ENCODE data around the gene KCNQ1. TPM values are rescaled to one million over a fixed set of nuclear protein-coding genes. Genes with fewer than 3 reads are reported as not detected.

Gene KCNQ1
- total RNA-seq, 2 experiments from 2014 or later = 4.3 to 9.2 TPM

DNA sequence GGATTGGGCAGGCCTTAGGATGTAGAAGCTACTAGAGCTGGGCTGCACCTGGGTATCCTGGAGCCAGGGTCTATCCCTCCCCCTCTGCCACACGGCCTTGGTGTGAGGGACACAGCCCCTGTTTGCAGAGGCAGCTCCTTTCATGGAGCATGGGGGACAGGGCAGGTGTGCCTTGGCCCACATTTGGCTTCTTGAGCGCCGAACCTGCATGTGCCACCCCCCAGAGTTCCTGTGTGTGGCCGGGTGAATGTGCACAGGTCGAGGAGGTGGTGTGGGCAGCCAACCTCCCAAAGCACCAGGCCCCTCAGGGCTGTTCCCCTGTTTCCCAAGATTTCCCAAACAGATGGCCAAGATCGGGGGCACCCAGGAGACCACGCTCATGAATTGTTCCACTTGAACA is 262.9 kb downstream of the KCNQ1 start:
- CTCF ChIA-PET = no interaction called here
- Mint-ChIP-seq H3K9me3 (ENCODE audit: low read depth) (no peaks in the 10 kb centered on the region), H3K36me3 (no peaks in the 10 kb centered on the region), H3K4me3 (no peak overlapping the region), H3K27ac (no peak overlapping the region), H3K4me1 (no peaks in the 10 kb centered on the region), H3K27me3 (peaks cover 4% of the 10 kb centered on the region)
- DNase-seq = no peak
- no peak for ATAC-seq

DNA sequence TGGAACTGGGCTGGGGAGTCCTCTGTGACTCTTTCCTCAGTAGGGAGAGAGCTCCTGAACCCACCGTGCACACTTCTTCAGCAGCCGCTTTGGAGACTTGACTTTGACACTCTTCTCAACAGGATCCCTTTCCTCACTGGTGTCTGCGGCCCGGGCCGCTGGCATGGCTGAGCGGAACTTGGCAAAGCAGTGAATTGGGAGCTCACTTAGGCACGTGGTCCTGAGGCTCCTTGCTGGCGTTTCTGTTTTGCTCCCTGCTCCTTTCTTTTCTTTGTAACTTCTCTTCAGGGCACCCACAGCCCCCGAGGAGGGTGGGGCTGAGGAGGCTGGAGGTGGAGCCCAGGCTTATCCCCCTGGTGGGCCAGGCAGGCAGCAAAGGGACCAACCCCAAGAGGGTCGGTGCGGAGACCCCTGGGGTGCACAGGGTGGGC is 263.4 kb downstream of the KCNQ1 start:
- CTCF ChIA-PET = no interaction called here
- Mint-ChIP-seq H3K36me3 (no peaks in the 10 kb centered on the region), H3K27me3 (peaks cover 4% of the 10 kb centered on the region), H3K4me3 (no peak overlapping the region), H3K9me3 (ENCODE audit: low read depth) (no peaks in the 10 kb centered on the region), H3K27ac (no peak overlapping the region), H3K4me1 (no peaks in the 10 kb centered on the region)
- ATAC-seq (no peak), DNase-seq (no peak)

DNA sequence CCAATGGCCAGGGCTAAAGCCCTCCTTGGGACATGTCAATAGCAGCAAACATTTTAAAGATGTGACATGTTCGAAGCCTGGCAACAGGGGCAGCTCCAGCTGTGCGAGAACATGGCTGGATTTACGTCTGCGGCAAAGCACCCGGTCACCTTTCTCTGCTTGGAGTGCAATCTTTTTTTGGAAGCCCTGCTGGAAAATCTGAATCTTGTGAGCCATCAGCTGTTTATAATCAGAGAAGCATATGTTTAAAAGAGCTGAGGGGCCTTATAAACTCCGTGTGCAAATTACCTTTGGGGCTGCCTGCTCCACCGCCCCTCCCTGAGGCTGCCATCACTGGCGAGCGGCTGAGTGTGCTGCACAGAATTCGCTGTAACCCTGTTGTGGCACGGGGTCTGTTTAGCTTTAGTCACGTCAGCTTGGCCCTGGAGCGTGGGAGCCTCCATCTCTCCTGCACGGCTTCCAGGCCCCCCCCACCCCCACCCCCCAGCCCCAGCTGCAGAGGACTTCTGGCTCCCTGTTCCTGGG is 264.0 kb downstream of the KCNQ1 start:
- H3K27ac Mint-ChIP-seq = no peak overlapping the region
- DNase-seq = no peak
- ATAC-seq = no peak
- CTCF ChIA-PET = no interaction called here
- H3K4me3 Mint-ChIP-seq = no peak overlapping the region
- H3K4me1 Mint-ChIP-seq = no peaks in the 10 kb centered on the region
- peaks cover 4% of the 10 kb centered on the region for H3K27me3 Mint-ChIP-seq
- no peaks in the 10 kb centered on the region for H3K36me3 Mint-ChIP-seq
- H3K9me3 Mint-ChIP-seq (ENCODE audit: low read depth) = no peaks in the 10 kb centered on the region

DNA sequence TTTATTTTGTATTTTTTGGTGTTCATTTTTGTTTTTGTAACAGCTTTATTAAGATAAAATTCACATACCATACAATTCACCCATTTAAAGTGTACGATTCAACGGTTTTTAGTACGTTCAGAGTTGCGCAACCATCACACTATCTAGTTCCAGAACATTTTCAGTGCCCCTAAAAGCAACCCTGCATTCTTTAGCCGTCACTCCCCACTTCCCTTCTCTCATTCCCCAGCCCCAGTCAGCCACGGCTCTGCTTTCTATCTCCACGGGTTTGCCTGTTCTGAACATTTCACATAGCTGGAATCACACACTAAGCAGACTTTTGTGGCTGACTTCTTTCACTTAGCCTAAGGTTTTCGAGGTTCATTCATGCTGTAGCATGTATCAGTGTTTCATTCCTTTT is 264.6 kb downstream of the KCNQ1 start:
- Mint-ChIP-seq H3K4me1 (no peaks in the 10 kb centered on the region), H3K27me3 (peaks cover 4% of the 10 kb centered on the region), H3K36me3 (no peaks in the 10 kb centered on the region), H3K9me3 (ENCODE audit: low read depth) (no peaks in the 10 kb centered on the region), H3K4me3 (no peak overlapping the region), H3K27ac (no peak overlapping the region)
- CTCF ChIA-PET = no interaction called here
- no peak for ATAC-seq
- DNase-seq = no peak

DNA sequence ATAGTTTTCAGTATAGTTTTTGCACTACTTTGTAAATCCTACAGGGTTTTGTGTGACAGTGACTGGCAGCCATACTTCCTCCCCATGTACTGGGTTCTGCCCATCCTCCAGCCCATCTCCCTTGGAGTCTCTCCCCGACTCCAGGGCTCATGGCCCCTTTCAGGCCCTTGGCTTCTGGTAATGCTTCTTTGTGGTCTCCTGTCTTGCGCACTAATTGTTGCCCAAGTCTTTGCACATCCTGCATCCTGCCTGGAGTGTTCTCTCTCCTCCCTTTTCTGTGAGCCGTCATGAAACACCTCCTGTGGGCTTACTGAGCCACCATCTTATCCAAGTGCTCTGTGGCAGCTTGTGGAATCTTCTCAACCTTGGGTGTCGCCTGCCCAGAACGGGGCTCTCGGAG is 266.4 kb downstream of the KCNQ1 start:
- no peak overlapping the region for H3K4me3 Mint-ChIP-seq
- no peak for DNase-seq
- H3K36me3 Mint-ChIP-seq = no peaks in the 10 kb centered on the region
- peaks cover 4% of the 10 kb centered on the region for H3K27me3 Mint-ChIP-seq
- H3K27ac Mint-ChIP-seq = no peak overlapping the region
- no peaks in the 10 kb centered on the region for H3K9me3 Mint-ChIP-seq (ENCODE audit: low read depth)
- no peak for ATAC-seq
- CTCF ChIA-PET = no interaction called here
- no peaks in the 10 kb centered on the region for H3K4me1 Mint-ChIP-seq

DNA sequence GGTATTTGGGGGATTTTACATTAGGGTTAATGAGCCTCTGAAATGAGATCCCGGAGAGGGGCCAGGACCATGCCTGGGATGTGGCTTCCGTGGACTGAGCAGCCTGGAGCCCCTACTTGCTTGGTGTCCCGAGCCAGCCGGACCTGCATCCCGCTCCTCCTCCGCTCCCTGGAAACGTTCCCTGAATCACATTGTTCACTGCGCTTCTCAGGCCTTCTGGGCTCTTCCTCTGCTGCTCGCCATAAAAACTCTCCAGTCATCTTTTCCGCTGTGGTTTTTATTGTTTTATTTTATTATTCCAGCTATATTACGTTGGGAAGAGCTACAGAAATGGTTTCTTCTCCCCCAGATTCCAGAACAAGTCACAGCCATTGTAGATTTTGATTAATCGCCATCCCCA is 268.3 kb downstream of the KCNQ1 start:
- ATAC-seq (no peak), DNase-seq (no peak)
- H3K36me3 Mint-ChIP-seq = no peaks in the 10 kb centered on the region
- peaks cover 4% of the 10 kb centered on the region for H3K27me3 Mint-ChIP-seq
- H3K9me3 Mint-ChIP-seq (ENCODE audit: low read depth) = no peaks in the 10 kb centered on the region
- no peak overlapping the region for H3K27ac Mint-ChIP-seq
- no peak overlapping the region for H3K4me3 Mint-ChIP-seq
- no peaks in the 10 kb centered on the region for H3K4me1 Mint-ChIP-seq
- CTCF ChIA-PET = no interaction called here

DNA sequence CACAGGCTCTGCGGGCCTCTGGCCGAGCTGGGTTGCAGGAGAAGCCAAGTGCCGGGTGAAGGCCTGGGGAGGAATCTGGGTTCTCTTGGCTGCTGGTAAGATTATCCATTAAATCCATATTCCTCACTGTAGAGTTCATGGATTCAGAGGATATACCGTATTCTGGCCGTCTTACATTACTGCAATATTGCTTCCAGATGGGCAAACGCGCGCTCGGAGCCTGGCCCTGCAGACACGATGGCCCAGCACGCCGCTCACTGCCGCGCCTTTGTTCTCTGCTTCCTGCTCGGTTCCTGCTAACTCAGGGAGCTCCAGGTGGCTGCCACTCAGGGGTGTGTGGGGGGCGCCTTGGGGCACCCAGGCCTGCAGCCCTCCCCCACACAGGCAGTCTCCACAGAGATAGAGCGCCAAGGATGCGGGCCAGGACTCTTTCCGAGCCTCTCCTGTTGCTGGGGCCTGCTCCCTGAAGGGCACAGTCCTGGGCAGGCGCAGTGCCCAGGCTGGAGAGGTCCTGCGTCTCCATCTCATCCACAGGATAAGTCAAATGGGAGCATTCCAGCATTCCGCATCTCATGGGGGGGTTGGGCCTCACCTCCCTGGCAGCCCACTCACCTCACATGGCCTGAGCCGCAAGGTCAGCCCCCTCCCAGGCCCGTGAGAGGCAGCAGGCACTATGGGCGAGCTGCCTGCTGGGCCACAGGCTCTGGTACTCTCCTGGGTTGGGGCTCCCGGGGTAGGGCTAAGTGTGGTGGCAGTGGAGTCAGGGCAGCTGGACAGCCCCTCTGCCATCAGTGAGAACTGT is 269.1 kb downstream of the KCNQ1 start:
- no peaks in the 10 kb centered on the region for H3K9me3 Mint-ChIP-seq (ENCODE audit: low read depth)
- no peaks in the 10 kb centered on the region for H3K4me1 Mint-ChIP-seq
- H3K4me3 Mint-ChIP-seq = no peak overlapping the region
- H3K27ac Mint-ChIP-seq = no peak overlapping the region
- no peaks in the 10 kb centered on the region for H3K36me3 Mint-ChIP-seq
- no peak for ATAC-seq
- CTCF ChIA-PET = no interaction called here
- peaks cover 4% of the 10 kb centered on the region for H3K27me3 Mint-ChIP-seq
- no peak for DNase-seq

DNA sequence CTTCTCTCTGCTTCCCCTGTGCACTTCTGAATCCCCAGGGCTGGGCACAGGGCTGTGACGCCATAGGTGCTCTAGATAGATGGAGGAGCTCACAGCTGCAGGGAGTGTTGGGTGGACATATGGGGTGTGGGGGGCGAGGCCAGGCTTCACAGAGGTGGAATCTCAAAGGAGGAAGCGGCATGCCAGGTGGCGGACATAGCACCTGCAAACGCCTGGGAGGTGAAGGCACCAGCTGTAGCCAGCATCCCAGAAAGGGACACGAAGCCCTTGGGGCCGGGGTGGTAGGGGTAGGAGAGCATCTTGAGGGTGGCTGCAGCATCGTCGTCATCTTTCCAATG is 269.6 kb downstream of the KCNQ1 start:
- Mint-ChIP-seq H3K4me1 (no peaks in the 10 kb centered on the region), H3K9me3 (ENCODE audit: low read depth) (no peaks in the 10 kb centered on the region), H3K36me3 (no peaks in the 10 kb centered on the region), H3K27me3 (peaks cover 4% of the 10 kb centered on the region), H3K27ac (no peak overlapping the region), H3K4me3 (no peak overlapping the region)
- ATAC-seq = no peak
- DNase-seq = no peak
- CTCF ChIA-PET = no interaction called here

DNA sequence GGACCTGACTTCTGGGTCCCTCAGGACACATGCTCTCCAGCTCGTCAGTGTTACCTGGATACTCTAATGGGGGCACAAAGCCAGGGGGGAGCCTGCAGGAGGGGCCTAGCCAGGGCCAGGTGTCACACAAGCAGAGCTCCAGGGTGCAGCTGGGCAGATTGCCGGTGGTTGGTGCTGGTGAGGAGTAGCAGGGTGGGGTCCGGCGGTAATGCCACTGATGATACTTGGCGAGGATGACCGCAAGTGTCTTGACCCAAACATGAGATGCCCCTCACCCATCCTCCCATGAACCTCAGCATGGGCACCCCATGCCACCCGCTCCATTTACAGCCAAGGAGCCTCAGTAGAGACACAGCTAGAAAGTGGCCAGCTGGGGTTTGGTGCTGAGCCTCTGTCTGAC is 270.1 kb downstream of the KCNQ1 start:
- DNase-seq (no peak), ATAC-seq (no peak)
- H3K9me3 Mint-ChIP-seq (ENCODE audit: low read depth) = no peaks in the 10 kb centered on the region

DNA sequence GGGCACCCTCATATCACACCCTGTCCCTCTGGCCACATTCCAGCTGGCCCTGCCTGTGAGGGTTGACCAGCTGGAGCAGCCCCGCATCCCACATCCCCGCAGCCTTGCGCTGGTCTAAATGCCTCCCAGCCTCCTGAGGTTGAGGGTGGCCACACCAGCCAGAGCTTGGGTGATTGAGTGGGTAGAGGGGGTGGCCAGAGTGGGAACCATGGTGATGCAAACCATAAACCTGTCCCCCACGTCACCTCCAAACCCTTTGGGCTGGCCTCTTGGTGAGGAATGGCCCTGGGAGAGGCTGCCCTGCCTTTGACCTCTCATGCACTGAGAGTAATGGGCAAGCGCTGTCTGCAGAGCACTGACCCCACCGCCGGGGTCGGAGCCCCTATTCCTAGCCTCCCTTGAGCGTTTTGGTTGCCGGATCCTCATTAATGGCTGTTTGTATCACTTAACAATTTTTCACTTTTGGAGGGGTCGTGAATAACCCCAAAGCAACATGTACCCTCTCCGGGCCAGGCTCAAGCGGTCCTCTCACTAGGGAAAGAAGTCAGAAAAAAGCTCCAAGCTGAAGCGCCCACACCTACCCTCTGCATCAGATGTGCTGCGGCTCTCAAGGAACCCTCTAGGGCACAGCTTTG is 271.0 kb downstream of the KCNQ1 start:
- CTCF ChIA-PET = no interaction called here
- H3K27ac Mint-ChIP-seq = no peak overlapping the region
- no peak overlapping the region for H3K4me3 Mint-ChIP-seq
- H3K4me1 Mint-ChIP-seq = no peaks in the 10 kb centered on the region
- DNase-seq (no peak), ATAC-seq (no peak)
- peaks cover 4% of the 10 kb centered on the region for H3K27me3 Mint-ChIP-seq
- H3K36me3 Mint-ChIP-seq = no peaks in the 10 kb centered on the region
- H3K9me3 Mint-ChIP-seq (ENCODE audit: low read depth) = no peaks in the 10 kb centered on the region

More for the DNA sequence above, 270.1 kb downstream of the KCNQ1 start:
- H3K27ac Mint-ChIP-seq = no peak overlapping the region
- peaks cover 4% of the 10 kb centered on the region for H3K27me3 Mint-ChIP-seq
- no peaks in the 10 kb centered on the region for H3K36me3 Mint-ChIP-seq
- H3K4me1 Mint-ChIP-seq = no peaks in the 10 kb centered on the region
- H3K4me3 Mint-ChIP-seq = no peak overlapping the region
- CTCF ChIA-PET = no interaction called here

DNA sequence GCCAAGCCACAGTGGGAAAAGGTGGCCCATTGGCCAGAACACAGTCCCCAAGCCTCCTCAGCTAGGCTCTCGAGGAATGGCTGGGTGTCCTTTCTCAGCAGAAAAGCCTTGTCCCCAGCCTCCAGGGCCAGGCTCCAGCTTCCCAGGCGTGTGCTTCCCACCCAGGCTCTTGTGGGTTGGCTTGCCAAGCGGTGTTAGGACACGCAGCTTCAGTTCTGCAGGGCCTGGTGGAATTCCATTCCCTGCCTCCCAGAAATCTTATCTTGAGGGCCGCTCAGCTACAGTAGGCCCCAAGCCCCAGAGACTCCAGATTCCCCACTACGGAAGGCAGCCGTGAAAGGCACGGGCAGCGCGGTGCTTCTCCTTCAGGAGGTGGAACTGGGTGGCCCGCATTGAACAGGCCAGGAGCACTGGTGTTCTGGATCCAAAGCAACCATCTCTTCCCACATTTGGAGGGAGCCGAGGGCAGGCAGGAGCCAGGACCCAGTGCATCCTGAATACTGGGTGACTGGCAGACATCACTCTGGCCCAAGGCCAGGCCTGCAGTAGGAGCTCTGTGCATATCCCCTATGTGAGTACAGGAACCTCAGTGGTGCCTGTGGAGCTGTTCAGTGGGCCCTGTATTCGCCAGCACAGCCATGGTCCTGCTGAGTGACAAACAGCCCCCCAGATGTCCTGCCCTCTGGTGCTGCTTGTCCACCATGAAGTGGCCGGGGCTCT is 271.7 kb downstream of the KCNQ1 start:
- ATAC-seq (no peak), DNase-seq (no peak)
- Mint-ChIP-seq H3K27me3 (no peaks in the 10 kb centered on the region), H3K27ac (no peak overlapping the region), H3K4me1 (no peaks in the 10 kb centered on the region), H3K36me3 (no peaks in the 10 kb centered on the region), H3K4me3 (no peak overlapping the region), H3K9me3 (ENCODE audit: low read depth) (no peaks in the 10 kb centered on the region)
- CTCF ChIA-PET = no interaction called here

DNA sequence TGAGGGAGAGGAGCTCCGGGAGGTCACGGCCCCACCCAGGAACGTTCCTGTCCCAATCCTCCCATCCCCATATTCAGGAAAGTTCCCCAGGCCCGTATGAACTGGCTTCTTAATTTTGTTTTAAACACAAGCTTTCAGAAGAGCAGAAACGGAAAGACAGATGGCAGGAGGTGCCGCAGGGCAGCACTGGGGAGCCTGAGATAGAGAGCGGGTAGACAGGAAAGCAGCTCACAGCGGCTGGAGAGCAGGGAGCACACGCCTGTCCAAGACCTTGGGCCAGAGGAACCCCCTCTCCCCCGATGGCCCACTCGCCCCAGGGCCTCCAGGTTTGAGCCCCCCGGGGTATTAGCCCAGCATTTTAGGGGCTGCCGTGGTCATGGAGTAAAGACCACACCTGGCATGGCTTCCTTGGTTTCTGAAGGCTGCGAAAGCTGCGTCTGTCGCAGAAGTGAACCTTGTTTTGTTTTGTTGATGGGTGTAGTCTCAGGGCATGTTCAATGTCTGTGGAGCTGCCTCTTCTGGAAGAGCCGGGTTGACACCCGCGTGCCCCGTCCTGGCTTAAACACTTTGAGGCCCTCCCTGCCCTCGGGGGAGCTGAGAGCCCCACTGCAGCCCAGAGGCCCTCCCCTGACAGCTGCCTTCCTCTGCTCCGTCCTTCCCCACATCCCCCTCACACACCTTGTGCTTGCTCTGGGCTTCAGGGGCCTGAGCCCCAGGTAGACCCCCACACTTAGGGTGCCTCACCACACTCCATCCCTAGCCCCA is 272.9 kb downstream of the KCNQ1 start:
- no peak overlapping the region for H3K27ac Mint-ChIP-seq
- DNase-seq (no peak), ATAC-seq (no peak)
- H3K27me3 Mint-ChIP-seq = no peaks in the 10 kb centered on the region
- H3K4me1 Mint-ChIP-seq = no peaks in the 10 kb centered on the region
- H3K36me3 Mint-ChIP-seq = no peaks in the 10 kb centered on the region
- CTCF ChIA-PET = no interaction called here
- H3K4me3 Mint-ChIP-seq = no peak overlapping the region
- H3K9me3 Mint-ChIP-seq (ENCODE audit: low read depth) = no peaks in the 10 kb centered on the region

DNA sequence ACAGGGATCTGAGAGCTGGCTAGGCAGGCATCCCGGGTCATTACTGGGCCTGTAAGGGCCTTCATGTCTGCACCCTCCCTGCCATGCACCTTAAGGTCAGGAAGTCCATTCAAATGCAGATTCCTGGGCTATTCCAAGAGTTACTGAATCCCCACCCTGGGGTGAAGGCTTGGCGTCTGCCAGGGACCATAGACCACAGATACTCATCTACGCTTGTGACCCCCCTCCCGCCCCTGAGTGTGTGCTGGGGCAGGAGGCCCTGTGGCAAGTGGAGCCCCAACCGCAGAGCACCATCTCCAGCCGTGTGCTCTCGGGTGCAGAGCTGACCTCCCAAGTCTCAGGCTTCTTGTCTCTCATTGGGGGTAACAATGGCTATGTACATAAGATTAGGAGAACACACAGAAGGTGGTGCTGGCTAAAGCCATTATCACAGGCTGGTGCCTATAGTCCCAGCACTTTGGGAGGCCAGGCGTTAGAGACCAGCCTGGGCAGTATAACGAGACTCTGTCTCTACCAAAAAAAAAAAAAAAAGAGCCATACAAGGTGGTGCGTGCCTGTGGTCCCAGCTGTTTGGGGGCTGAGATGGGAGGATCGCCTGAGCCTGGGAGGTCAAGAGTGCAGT is 274.1 kb downstream of the KCNQ1 start:
- ATAC-seq = no peak
- no peaks in the 10 kb centered on the region for H3K27me3 Mint-ChIP-seq
- no peak overlapping the region for H3K4me3 Mint-ChIP-seq
- H3K27ac Mint-ChIP-seq = no peak overlapping the region
- no peaks in the 10 kb centered on the region for H3K4me1 Mint-ChIP-seq
- no peaks in the 10 kb centered on the region for H3K9me3 Mint-ChIP-seq (ENCODE audit: low read depth)
- H3K36me3 Mint-ChIP-seq = no peaks in the 10 kb centered on the region
- CTCF ChIA-PET = no interaction called here
- no peak for DNase-seq
